Measurements from ENCODE around the gene KAT8. TPM values are rescaled to one million over a fixed set of nuclear protein-coding genes. Genes with fewer than 3 reads are reported as not detected.

KAT8 gene
- total RNA-seq, 1 experiment from 2014 or later = 35.1 TPM

DNA sequence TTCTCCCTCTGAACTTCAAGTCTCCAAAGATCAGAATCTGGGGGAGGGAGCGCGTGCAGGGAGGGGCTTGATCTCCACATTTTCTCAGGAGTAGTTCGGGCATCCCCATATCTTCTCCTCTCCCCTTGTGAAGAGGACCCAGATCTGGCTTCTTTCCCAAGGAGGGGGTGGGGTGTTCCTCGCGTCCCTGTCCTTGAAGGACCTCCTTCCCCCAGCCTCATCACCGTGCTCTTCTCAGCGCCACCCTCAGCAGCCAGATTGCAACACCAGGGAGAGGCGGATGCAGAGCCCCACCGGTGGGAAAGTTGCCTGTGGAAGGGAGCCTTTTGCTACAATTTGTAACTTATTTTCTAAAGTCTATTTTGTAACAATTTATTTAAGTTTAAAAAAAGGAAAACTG lies 34.4 kb upstream of the KAT8 start:
- no peaks in the 10 kb centered on the region for H3K27me3 ChIP-seq (ENCODE audit: low read length)
- intact Hi-C loops (cut with micrococcal nuclease) = no loop called here
- H3K4me3 ChIP-seq (ENCODE audit: low read length) = no peak overlapping the region
- no peak overlapping the region for H3K9ac ChIP-seq (ENCODE audit: low read length)
- no TSS peak for BruUV-seq (replicated peaks)
- no peaks in the 10 kb centered on the region for H4K20me1 ChIP-seq (ENCODE audit: low read length)
- no peak overlapping the region for H3K4me2 ChIP-seq (ENCODE audit: low read length)
- H3K9me3 ChIP-seq (ENCODE audit: low read length) = no peaks in the 10 kb centered on the region
- TF ChIP-seq, protein P1, sequence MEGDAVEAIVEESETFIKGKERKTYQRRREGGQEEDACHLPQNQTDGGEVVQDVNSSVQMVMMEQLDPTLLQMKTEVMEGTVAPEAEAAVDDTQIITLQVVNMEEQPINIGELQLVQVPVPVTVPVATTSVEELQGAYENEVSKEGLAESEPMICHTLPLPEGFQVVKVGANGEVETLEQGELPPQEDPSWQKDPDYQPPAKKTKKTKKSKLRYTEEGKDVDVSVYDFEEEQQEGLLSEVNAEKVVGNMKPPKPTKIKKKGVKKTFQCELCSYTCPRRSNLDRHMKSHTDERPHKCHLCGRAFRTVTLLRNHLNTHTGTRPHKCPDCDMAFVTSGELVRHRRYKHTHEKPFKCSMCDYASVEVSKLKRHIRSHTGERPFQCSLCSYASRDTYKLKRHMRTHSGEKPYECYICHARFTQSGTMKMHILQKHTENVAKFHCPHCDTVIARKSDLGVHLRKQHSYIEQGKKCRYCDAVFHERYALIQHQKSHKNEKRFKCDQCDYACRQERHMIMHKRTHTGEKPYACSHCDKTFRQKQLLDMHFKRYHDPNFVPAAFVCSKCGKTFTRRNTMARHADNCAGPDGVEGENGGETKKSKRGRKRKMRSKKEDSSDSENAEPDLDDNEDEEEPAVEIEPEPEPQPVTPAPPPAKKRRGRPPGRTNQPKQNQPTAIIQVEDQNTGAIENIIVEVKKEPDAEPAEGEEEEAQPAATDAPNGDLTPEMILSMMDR (conservative IDR thresholded peaks at IDR 0.05; ENCODE audit: low read depth, low read length) = no peak
- TF ChIP-seq EZH2 (IDR thresholded peaks at IDR 0.05; ENCODE audit: low read length, unreplicated experiment) (no peak), EZH2phosphoT487 (IDR thresholded peaks at IDR 0.05; ENCODE audit: borderline replicate concordance, low read length) (no peak)
- H3K36me3 ChIP-seq (ENCODE audit: low read depth, low read length) = peaks cover 3% of the 10 kb centered on the region; the same call in 1 of the 2 replicates
- no peaks in the 10 kb centered on the region for H3K4me1 ChIP-seq (ENCODE audit: insufficient read depth, low read length)
- no peaks in the 10 kb centered on the region for H3F3A ChIP-seq (ENCODE audit: low read length, unreplicated experiment)
- DNase-seq (no peak), ATAC-seq (no peak)
- ChIA-PET POLR2A (ENCODE audit: unreplicated experiment) (no interaction called here), CTCF (no interaction called here)
- H3K27ac ChIP-seq (ENCODE audit: low read length) = no peak overlapping the region
- H3K9me2 ChIP-seq (replicated peaks; ENCODE audit: low read length) = no peaks in the 10 kb centered on the region
- H3K79me2 ChIP-seq (ENCODE audit: low read length) = no peaks in the 10 kb centered on the region
- no peak overlapping the region for H2AFZ ChIP-seq (ENCODE audit: low read length)

GRCh38 chr16:31083556-31083955 lies 33.9 kb upstream of the KAT8 start:
- ChIA-PET CTCF (no interaction called here), POLR2A (ENCODE audit: unreplicated experiment) (no interaction called here)
- BruUV-seq (replicated peaks) = no TSS peak
- intact Hi-C loops (cut with micrococcal nuclease) = no loop called here
- H3K9ac ChIP-seq (ENCODE audit: low read length) = no peak overlapping the region
- DNase-seq (no peak), ATAC-seq (no peak)
- no peak overlapping the region for H2AFZ ChIP-seq (ENCODE audit: low read length)
- no peaks in the 10 kb centered on the region for H3K79me2 ChIP-seq (ENCODE audit: low read length)
- H3K4me2 ChIP-seq (ENCODE audit: low read length) = no peak overlapping the region
- no peaks in the 10 kb centered on the region for H3K9me2 ChIP-seq (replicated peaks; ENCODE audit: low read length)
- no peaks in the 10 kb centered on the region for H3K9me3 ChIP-seq (ENCODE audit: low read length)
- H3K36me3 ChIP-seq (ENCODE audit: low read depth, low read length) = no peaks in the 10 kb centered on the region
- no peaks in the 10 kb centered on the region for H3K4me1 ChIP-seq (ENCODE audit: insufficient read depth, low read length)
- no peaks in the 10 kb centered on the region for H3F3A ChIP-seq (ENCODE audit: low read length, unreplicated experiment)
- no peaks in the 10 kb centered on the region for H3K27me3 ChIP-seq (ENCODE audit: low read length)
- H3K27ac ChIP-seq (ENCODE audit: low read length) = no peak overlapping the region
- no peak overlapping the region for H3K4me3 ChIP-seq (ENCODE audit: low read length)
- no peaks in the 10 kb centered on the region for H4K20me1 ChIP-seq (ENCODE audit: low read length)
- TF ChIP-seq EZH2 (IDR thresholded peaks at IDR 0.05; ENCODE audit: low read length, unreplicated experiment) (no peak), EZH2phosphoT487 (IDR thresholded peaks at IDR 0.05; ENCODE audit: borderline replicate concordance, low read length) (no peak)
- TF ChIP-seq, protein P1 (conservative IDR thresholded peaks at IDR 0.05; ENCODE audit: low read depth, low read length) = no peak

DNA sequence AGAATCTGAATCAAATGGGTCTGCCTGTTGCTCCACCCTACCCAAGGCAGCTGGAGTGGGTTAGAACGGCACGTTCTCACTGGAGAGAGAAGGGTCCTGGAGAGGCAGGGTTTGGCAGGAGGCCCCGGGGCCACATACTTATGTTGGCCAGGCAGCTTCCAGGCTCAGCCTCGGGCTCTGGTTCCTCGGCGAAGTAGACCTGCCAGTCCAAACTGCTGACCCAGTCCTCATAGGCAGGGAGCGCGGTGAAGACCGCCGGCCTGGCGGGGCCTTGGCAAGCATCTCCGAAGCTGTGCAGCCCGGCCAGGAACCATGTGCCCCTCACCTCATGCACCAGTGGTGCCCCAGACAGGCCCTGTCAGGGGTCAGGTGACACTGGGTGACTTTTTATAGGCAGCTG lies 33.5 kb upstream of the KAT8 start:
- no peaks in the 10 kb centered on the region for H4K20me1 ChIP-seq (ENCODE audit: low read length)
- BruUV-seq (replicated peaks) = no TSS peak
- no peak overlapping the region for H3K27ac ChIP-seq (ENCODE audit: low read length)
- H3K4me3 ChIP-seq (ENCODE audit: low read length) = no peak overlapping the region
- H3K36me3 ChIP-seq (ENCODE audit: low read depth, low read length) = no peaks in the 10 kb centered on the region
- H3K27me3 ChIP-seq (ENCODE audit: low read length) = no peaks in the 10 kb centered on the region
- CTCF ChIA-PET = no interaction called here
- no peaks in the 10 kb centered on the region for H3K9me3 ChIP-seq (ENCODE audit: low read length)
- no peaks in the 10 kb centered on the region for H3K9me2 ChIP-seq (replicated peaks; ENCODE audit: low read length)
- intact Hi-C loops (cut with micrococcal nuclease) = no loop called here
- no peaks in the 10 kb centered on the region for H3K4me1 ChIP-seq (ENCODE audit: insufficient read depth, low read length)
- POLR2A ChIA-PET (ENCODE audit: unreplicated experiment) = no interaction called here
- H2AFZ ChIP-seq (ENCODE audit: low read length) = no peak overlapping the region
- no peaks in the 10 kb centered on the region for H3K79me2 ChIP-seq (ENCODE audit: low read length)
- no peak overlapping the region for H3K4me2 ChIP-seq (ENCODE audit: low read length)
- H3F3A ChIP-seq (ENCODE audit: low read length, unreplicated experiment) = no peaks in the 10 kb centered on the region
- TF ChIP-seq EZH2phosphoT487 (IDR thresholded peaks at IDR 0.05; ENCODE audit: borderline replicate concordance, low read length) (no peak), EZH2 (IDR thresholded peaks at IDR 0.05; ENCODE audit: low read length, unreplicated experiment) (no peak)
- TF ChIP-seq, protein P1 (conservative IDR thresholded peaks at IDR 0.05; ENCODE audit: low read depth, low read length) = no peak
- ATAC-seq (no peak), DNase-seq (no peak)
- H3K9ac ChIP-seq (ENCODE audit: low read length) = no peak overlapping the region

Data from PC-3 (cell line).